HL-60 (cell line): ENCODE results near the gene PCDH1.

Experiments
- DNase-seq, 2 experiments: peaks; one replicate each; pipeline ENCODE4 v3.0.0-alpha.2; 2010 to 2020; ENCODE audit warnings: low read depth in 1 of 2, low spot score in 1 of 2
- H3K27ac ChIP-seq: fragments of 250-450 bp; sonication (Bioruptor Pico); replicated peaks from 2 replicates; pipeline ENCODE4 v1.5.1; 2020; ENCODE audit warnings: mild to moderate bottlenecking, moderate library complexity
- H3K27me3 ChIP-seq: fragments of 250-450 bp; sonication (Bioruptor Pico); 2 replicates; pipeline ENCODE4 v1.5.1; 2021; ENCODE audit warnings: mild to moderate bottlenecking, moderate library complexity; ENCODE audit not compliant: insufficient read depth, poor library complexity, severe bottlenecking
- H3K4me3 ChIP-seq: replicated peaks from 2 replicates; pipeline ENCODE4 v1.5.1; 2011; ENCODE audit warnings: mild to moderate bottlenecking, control low read depth, low read length; ENCODE audit not compliant: insufficient read depth
- CTCF ChIP-seq: IDR thresholded peaks from one replicate; pipeline ENCODE4 v1.5.1; 2011; ENCODE audit warnings: low read length, control low read depth, inconsistent platforms; ENCODE audit not compliant: insufficient read depth
- GABPA ChIP-seq: IDR thresholded peaks from 2 replicates; pipeline ENCODE4 v1.6.1; 2012; ENCODE audit warnings: low read depth
- POLR2AphosphoS5 ChIP-seq: IDR thresholded peaks from 2 replicates; pipeline ENCODE4 v1.6.1; 2012; ENCODE audit warnings: low read depth
- REST ChIP-seq: IDR thresholded peaks from 2 replicates; pipeline ENCODE4 v1.6.1; 2012; ENCODE audit warnings: low read depth; ENCODE audit not compliant: insufficient replicate concordance
- SPI1 ChIP-seq: IDR thresholded peaks from 2 replicates; pipeline ENCODE4 v1.6.1; 2012; ENCODE audit warnings: low read depth, mild to moderate bottlenecking, borderline replicate concordance

Gene PCDH1

GRCh38 chr5:141864371-141865370, 13.5 kb downstream of the PCDH1 start:
- H3K27ac ChIP-seq, result no peak overlapping the region
- TF ChIP-seq GABPA (no peak), REST (no peak), SPI1 (no peak), POLR2AphosphoS5 (no peak), CTCF (no peak)
- no peak overlapping the region for H3K4me3 ChIP-seq
- no peak for DNase-seq
- peaks cover 11% of the 10 kb centered on the region for H3K27me3 ChIP-seq

- H3K27ac ChIP-seq, result no peak overlapping the region
- H3K4me3 ChIP-seq, result no peak overlapping the region
- TF ChIP-seq GABPA, result no peak
- no peak for TF ChIP-seq CTCF
- TF ChIP-seq POLR2AphosphoS5, result no peak
- TF ChIP-seq REST, result no peak
- TF ChIP-seq SPI1, result no peak
- H3K27me3 ChIP-seq, result peaks cover 13% of the 10 kb centered on the region
- DNase-seq, result no peak
Observed at GRCh38 chr5:141863569-141864178, 14.5 kb downstream of the PCDH1 start.

- H3K4me3 ChIP-seq, result no peak overlapping the region
- H3K27ac ChIP-seq, result no peak overlapping the region
- TF ChIP-seq POLR2AphosphoS5 (no peak), REST (no peak), GABPA (no peak), CTCF (no peak), SPI1 (no peak)
- peaks cover 13% of the 10 kb centered on the region for H3K27me3 ChIP-seq
- DNase-seq, result no peak
Observed at GRCh38 chr5:141862936-141863543, 15.2 kb downstream of the PCDH1 start.
